SU-DHL-6 (cell line): Measurements from ENCODE around the gene HLA-A.

ENCODE experiments used
- H2AFZ ChIP-seq: fragments of 200-600 bp; sonication (generic); 2 replicates; pipeline ENCODE4 v1.6.1; 2014; ENCODE audit warnings: low read depth, mild to moderate bottlenecking, moderate library complexity, mixed read lengths, antibody characterized with exemption, low read length; ENCODE audit not compliant: severe bottlenecking
- H3F3A ChIP-seq: fragments of 200-600 bp; shearing (Covaris generic); 2 replicates; pipeline ENCODE4 v1.6.0; 2016; ENCODE audit warnings: antibody characterized with exemption, mild to moderate bottlenecking; ENCODE audit not compliant: insufficient read depth
- H3K27ac ChIP-seq: fragments of 200-600 bp; sonication (generic); 2 replicates; pipeline ENCODE4 v1.5.1; 2016; ENCODE audit warnings: low read depth, mild to moderate bottlenecking, low read length, moderate library complexity, mixed read lengths
- H3K27me3 ChIP-seq: fragments of 200-600 bp; sonication (generic), shearing (Covaris generic); 2 replicates; pipeline ENCODE4 v1.6.0; 2014; ENCODE audit warnings: mild to moderate bottlenecking, low read length
- H3K36me3 ChIP-seq: fragments of 200-600 bp; sonication (generic); 2 replicates; pipeline ENCODE4 v1.6.1; 2014; ENCODE audit warnings: mild to moderate bottlenecking, low read length, mixed read lengths
- H3K4me2 ChIP-seq: fragments of 300-600, 200-600 bp; shearing (Covaris generic), sonication (generic); 2 replicates; pipeline ENCODE4 v1.6.0; 2014; ENCODE audit warnings: low read length, low read depth, mild to moderate bottlenecking; ENCODE audit not compliant: poor library complexity, severe bottlenecking
- H3K4me3 ChIP-seq: fragments of 200-600 bp; sonication (generic); 2 replicates; pipeline ENCODE4 v1.5.1; 2014; ENCODE audit warnings: antibody characterized with exemption, low read length, mild to moderate bottlenecking, mixed read lengths; ENCODE audit not compliant: insufficient read depth, poor library complexity, severe bottlenecking
- H3K79me2 ChIP-seq: fragments of 200-600 bp; sonication (generic); 2 replicates; pipeline ENCODE4 v1.6.1; 2014; ENCODE audit warnings: mild to moderate bottlenecking, low read length, moderate library complexity; ENCODE audit not compliant: insufficient read depth
- H3K9ac ChIP-seq: fragments of 200-600 bp; sonication (generic); 2 replicates; pipeline ENCODE4 v1.7.0; 2014; ENCODE audit warnings: mild to moderate bottlenecking, low read length
- H3K9me2 ChIP-seq: fragments of 200-600 bp; sonication (generic); replicated peaks from 2 replicates; pipeline ENCODE4 v1.6.1; 2014; ENCODE audit warnings: low read length; ENCODE audit not compliant: insufficient read depth
- H3K9me3 ChIP-seq: fragments of 200-600 bp; sonication (generic); 2 replicates; pipeline ENCODE4 v1.6.1; 2014; ENCODE audit warnings: low read length, mixed read lengths; ENCODE audit not compliant: insufficient read depth
- H4K20me1 ChIP-seq: fragments of 200-600 bp; sonication (generic); 2 replicates; pipeline ENCODE4 v1.6.1; 2014; ENCODE audit warnings: low read depth, mild to moderate bottlenecking, antibody characterized with exemption, low read length, moderate library complexity, mixed read lengths
- CTCF ChIP-seq: fragments of 200-600 bp; sonication (generic); IDR thresholded peaks from one replicate; pipeline ENCODE4 v1.5.1; 2017; ENCODE audit warnings: antibody characterized with exemption, mild to moderate bottlenecking, low read length, moderate library complexity; ENCODE audit not compliant: insufficient read depth, poor library complexity, severe bottlenecking
- EZH2phosphoT487 ChIP-seq: fragments of 200-600 bp; sonication (generic), shearing (Covaris generic); conservative IDR thresholded peaks from 2 replicates; pipeline ENCODE4 v1.6.1; 2018; ENCODE audit warnings: mild to moderate bottlenecking, antibody characterized with exemption, low read length, moderate library complexity, mixed read lengths

Gene HLA-A

GRCh38 chr6:29965873-29966601 lies 23.7 kb downstream of the HLA-A start:
- peaks cover 21% of the 10 kb centered on the region for H3F3A ChIP-seq
- H3K9ac ChIP-seq = peak overlapping the region; percentile 81
- H3K9me2 ChIP-seq = no peaks in the 10 kb centered on the region
- peak overlapping the region; percentile 69 for H3K4me3 ChIP-seq
- no peaks in the 10 kb centered on the region for H4K20me1 ChIP-seq
- peak overlapping the region; percentile 85 for H3K4me2 ChIP-seq
- H2AFZ ChIP-seq = peak overlapping the region; percentile 34
- H3K27ac ChIP-seq = peak overlapping the region; percentile 94
- no peaks in the 10 kb centered on the region for H3K27me3 ChIP-seq
- H3K36me3 ChIP-seq = no peaks in the 10 kb centered on the region
- H3K9me3 ChIP-seq = no peaks in the 10 kb centered on the region
- peaks cover 4% of the 10 kb centered on the region; the same call in 1 of the 2 replicates for H3K79me2 ChIP-seq
- TF ChIP-seq EZH2phosphoT487 = no peak
- TF ChIP-seq CTCF = no peak

DNA sequence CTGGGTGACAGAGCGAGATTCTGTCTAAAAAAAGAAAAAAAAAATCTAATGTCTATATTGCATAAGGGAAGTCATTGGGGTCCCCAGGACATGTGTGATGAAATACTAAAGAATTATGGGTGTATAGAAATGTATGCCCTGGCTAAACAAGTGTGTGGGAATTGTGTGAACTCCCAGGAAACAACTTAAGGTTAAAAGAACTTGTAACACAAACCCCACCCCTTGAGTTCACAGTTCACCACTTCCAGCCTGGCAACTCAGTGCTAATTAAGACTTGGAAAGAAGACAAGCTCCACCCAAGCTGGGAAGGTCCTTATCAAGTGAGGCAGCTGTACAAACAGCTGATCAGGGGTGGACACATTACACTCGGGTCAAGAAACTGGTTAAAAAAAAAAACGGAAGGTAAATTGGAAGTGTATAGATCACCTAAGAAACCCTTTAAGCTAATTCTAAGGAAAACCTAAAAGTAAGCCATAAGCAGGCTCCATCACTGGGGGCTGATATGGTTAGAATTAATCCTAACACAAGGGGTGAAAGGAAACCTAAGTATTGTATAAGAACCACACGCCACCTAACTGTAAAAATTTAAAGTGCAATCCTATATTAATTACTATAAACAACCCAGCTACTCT lies 25.2 kb downstream of the HLA-A start:
- TF ChIP-seq EZH2phosphoT487 (no peak), CTCF (peak; percentile 41)
- Histone ChIP-seq H2AFZ (no peak overlapping the region), H3K79me2 (peaks cover 4% of the 10 kb centered on the region; the same call in 1 of the 2 replicates), H3K9me2 (no peaks in the 10 kb centered on the region), H3K27me3 (no peaks in the 10 kb centered on the region), H4K20me1 (no peaks in the 10 kb centered on the region), H3K4me2 (no peak overlapping the region), H3K4me3 (no peak overlapping the region), H3F3A (peaks cover 21% of the 10 kb centered on the region), H3K9me3 (no peaks in the 10 kb centered on the region), H3K27ac (no peak overlapping the region), H3K9ac (no peak overlapping the region), H3K36me3 (no peaks in the 10 kb centered on the region)

DNA sequence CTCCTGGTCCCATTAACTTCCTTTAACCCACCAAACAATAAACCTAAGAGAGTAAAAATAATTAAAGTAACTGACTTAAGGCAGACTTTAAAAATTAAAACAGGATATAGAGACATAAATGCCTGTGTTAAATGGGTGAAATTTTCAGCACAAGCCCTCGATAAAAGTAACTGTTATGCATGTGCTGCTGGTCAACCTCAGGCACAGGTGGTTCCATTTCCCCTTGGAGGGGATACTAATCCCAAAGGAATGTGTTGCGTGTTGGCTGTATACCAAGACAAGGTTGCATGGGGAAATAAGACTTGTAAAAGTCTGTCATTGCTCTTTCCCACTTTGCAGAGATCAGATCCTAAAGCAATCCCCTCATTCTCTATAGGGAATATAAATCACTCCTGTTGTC lies 25.8 kb downstream of the HLA-A start:
- no peak overlapping the region for H3K9ac ChIP-seq
- H3K9me3 ChIP-seq = no peaks in the 10 kb centered on the region
- H3K79me2 ChIP-seq = peaks cover 4% of the 10 kb centered on the region; the same call in 1 of the 2 replicates
- no peaks in the 10 kb centered on the region for H3K9me2 ChIP-seq
- no peaks in the 10 kb centered on the region for H3K27me3 ChIP-seq
- H3K4me3 ChIP-seq = no peak overlapping the region
- no peak overlapping the region for H2AFZ ChIP-seq
- H4K20me1 ChIP-seq = no peaks in the 10 kb centered on the region
- peaks cover 21% of the 10 kb centered on the region for H3F3A ChIP-seq
- no peak overlapping the region for H3K4me2 ChIP-seq
- no peaks in the 10 kb centered on the region for H3K36me3 ChIP-seq
- TF ChIP-seq EZH2phosphoT487 (no peak), CTCF (no peak)
- no peak overlapping the region for H3K27ac ChIP-seq
